ENCODE data around the gene THTPA.

- TF ChIP-seq POLR2A (IDR thresholded peaks at IDR 0.05; ENCODE audit: extremely low read depth, insufficient read length): no peak
- TF ChIP-seq MAX (IDR thresholded peaks at IDR 0.05; ENCODE audit: low read depth, low read length): no peak
- no peak for TF ChIP-seq MYC (IDR thresholded peaks at IDR 0.05; ENCODE audit: low read depth, low read length)
Observed at GRCh38 chr14:23572524-23572828, 16.4 kb downstream of the THTPA start.

All from NB4 (cell line).